Ammon's horn (tissue), 1 donor: Measurements from ENCODE around the gene ABCC3.

ENCODE experiments used
- DNase-seq: peaks from one replicate; pipeline ENCODE4 v3.0.0-alpha.2; 2016; ENCODE audit warnings: low spot score

The ABCC3 gene

DNA sequence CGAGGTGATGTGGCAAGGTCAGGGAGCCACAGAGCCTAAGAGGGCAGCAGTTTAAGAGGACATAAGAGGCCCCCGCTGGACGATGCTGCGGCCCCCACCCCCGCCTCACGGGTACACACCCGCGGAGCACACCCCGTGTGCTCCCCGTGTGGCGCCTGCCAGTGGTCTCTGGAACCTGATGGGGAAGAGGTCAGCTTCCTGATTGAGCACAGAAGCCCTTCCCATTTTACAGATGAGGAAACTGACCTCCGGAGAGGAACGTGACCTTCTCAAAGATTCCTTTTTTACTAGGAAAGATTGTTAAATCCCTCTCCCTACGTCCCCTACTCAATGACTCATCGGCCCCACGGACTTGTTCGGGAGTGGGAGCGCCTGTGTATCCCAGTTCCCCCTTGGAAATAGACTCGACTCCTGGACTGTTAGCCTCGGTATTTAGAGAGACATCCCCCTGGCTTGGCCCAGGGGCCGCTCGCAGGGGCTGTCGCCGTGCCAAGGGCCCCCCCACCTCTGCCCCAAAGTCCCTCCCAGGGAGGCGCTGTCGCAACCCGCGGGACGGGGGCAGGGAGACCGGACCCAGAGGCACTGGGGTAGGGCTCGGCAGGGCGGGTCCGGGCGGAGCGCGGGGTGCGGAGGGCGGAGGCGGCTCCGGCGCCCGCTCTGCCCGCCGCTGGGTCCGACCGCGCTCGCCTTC is at the start of gene ABCC3:
Gene ABCC3 (plus strand): TSS at position 658 of the 691 bp plus-strand sequence. CDS start 56 bp downstream, outside the sequence.
- DNase-seq = no peak

- DNase-seq = no peak
These were observed 49.3 kb upstream of the ABCC3 start for GRCh38 chr17:50585346-50585745.

DNA sequence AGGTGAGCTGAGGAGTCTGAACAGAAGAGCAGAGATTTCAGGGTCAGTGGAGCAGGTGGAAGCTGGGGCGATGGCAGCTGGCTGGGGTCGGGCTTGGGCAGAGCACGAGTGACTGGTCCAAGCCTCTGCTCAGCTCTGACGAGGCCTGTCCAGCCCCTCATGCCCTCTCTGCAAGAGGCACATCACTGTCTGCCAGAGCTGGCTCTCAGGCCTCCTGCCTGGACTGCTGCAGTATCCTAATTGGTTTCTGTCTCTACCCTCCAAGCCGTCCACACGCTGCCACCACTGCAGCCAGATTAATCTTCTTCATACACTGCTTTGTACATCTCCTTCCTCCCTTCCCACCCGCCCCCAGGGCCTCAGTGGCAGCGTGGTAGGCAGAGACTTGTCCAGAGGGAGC is 48.8 kb upstream of the ABCC3 start:
- DNase-seq = no peak

DNA sequence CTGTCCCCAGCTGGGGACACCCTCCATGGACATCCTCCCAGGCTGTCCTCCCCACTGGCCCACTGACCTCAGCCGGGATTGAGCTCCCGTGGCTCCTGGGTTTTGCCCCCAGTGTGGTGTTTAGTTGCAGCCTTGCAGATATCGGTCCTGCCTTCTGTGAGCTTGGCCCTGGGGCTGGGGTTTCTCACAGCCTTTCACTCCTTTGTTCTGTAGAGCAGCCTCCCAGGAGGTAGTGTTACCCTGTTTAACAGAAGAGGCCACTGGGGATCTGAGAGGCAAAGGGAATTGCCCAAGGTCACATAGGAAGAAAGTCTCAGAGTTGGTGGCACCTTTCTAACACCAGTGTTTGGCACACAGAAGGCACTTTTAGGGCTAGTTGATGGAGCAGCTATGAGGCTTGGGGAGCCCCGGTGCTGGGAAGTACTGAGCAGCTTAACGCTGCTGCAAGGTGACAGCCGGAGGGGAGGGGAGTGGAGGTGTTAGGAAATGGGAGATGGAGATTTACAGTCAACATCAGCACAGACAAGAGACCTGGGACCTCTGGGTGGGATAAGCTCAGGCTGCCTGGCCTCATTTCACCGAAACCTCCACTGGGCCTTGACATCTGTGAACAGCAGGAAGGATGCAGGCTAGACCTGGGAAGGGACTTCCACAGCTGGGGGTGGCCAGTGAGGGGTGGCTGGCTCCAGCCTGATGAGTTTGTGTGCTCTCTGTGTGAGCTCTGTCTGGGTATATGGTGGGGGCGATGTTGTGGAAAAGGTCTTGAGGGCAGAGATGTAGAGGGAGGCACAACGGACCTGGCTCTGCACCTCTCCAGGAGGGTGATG is 48.0 kb upstream of the ABCC3 start:
- DNase-seq = no peak

DNA sequence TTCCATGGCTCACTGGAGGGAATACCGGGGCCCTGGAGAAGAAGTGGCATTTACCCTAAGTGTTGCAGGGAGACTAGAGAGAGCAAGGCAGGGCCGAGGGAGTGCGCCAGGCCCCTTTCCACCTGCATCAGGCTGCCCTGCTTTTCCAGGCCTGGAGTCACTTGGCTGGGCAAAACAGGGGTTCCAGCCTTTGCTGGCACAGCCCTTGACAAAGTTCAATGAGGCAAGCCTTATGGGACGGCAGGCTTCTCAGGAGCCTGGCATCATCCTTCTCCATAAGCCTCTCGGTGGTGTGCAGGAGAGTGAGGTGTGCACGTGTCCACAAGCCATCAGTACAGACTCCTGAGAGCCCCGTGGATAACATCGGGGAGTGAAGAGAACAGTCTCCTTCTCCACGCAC is 47.1 kb upstream of the ABCC3 start:
- no peak for DNase-seq

- DNase-seq = no peak
These were observed 46.2 kb upstream of the ABCC3 start for GRCh38 chr17:50588391-50589049.

- no peak for DNase-seq
These were observed 45.5 kb upstream of the ABCC3 start for GRCh38 chr17:50589095-50589705.

- DNase-seq = no peak
These were observed 43.5 kb upstream of the ABCC3 start for GRCh38 chr17:50590946-50591737.

GRCh38 chr17:50593321-50593720 is 41.4 kb upstream of the ABCC3 start:
- peak; percentile 18 for DNase-seq

- DNase-seq = no peak
These were observed 40.4 kb upstream of the ABCC3 start for GRCh38 chr17:50594128-50594823.

DNA sequence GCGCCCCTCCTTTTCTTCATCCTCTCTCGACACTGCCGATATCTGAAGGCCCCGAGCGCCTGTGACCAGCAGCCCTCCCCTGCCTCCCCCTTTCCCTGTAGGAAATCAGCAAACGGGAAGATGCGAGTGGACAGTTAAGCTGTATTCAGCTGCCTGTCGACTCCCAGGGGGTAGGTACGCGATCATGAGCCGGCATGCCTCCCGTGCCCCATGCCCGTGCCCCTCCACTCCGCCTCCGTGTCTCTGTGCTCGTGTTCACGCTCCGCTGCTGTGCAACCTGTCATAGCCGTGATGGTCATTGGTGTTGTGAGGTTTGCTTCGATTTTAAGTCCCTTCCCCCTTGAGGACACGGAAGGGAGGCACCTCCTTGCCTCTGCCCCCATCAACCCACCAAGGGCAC is 39.8 kb upstream of the ABCC3 start:
- no peak for DNase-seq

DNA sequence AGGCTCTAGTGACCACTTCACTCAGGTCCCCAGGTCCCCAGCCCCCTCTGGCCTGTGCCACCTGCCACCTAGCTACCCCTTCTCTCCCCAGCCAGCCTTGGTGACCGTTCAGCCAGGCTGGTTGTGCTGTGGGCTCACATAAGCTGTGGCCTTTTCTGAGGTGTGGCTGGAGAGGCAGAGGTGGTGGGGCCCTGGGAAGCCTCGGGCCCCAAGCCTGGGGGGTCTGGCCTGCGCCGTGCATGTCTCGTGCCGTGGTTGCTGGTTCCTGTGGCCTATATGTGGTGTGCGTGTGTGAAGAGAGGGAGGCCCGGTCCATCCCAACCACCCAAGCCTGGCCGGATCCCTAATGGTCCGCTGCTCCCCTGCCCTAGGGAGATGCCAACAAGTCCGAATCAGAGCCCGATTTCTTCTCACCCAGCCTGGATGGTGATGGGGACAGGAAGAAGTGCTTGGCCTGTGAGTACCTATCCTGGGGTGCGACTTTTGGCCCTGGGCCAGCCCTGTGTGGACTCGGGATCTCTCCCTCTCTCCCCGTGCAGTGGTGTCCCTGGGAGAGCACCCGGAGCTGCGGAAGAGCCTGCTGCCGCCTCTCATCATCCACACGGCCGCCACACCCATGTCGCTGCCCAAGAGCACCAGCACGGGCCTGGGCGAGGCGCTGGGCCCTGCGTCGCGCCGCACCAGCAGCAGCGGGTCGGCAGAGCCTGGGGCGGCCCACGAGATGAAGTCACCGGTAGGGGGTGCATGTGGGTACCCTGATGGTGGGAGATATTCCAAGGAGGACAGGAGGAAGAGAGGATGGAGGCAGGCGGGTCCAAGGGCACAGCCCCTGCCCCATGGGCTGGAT is 38.3 kb upstream of the ABCC3 start:
- no peak for DNase-seq

DNA sequence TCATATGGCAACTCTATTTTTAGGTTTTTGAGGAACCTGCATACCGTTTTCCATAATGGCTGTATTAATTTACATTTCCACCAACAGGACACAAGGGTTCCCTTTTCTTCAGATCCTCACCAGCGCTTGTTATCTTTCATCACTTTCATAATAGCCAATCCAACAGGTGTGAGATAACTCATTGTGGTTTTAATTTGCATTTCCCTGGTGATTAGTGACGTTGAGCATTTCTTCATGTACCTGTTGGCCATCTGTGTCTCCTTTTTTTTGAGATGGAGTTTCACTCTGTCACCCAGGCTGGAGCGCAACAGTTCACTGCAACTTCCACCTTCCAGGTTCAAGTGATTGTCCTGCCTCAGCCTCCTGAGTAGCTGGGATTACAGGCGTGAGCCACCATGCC is 36.2 kb upstream of the ABCC3 start:
- DNase-seq = no peak

GRCh38 chr17:50599606-50600005 is 35.1 kb upstream of the ABCC3 start:
- no peak for DNase-seq

GRCh38 chr17:50601823-50602375 is 32.8 kb upstream of the ABCC3 start:
- no peak for DNase-seq

DNA sequence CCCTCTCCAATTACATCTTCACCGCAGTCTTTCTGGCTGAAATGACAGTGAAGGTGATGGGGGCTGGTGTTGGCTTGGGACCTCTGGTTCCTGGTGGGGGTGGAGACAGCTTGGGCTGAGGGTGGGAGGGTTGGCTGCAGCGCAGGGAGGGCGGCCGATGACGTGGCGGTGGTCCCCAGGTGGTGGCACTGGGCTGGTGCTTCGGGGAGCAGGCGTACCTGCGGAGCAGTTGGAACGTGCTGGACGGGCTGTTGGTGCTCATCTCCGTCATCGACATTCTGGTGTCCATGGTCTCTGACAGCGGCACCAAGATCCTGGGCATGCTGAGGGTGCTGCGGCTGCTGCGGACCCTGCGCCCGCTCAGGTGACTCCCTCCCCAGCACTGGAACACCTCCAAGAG is 31.8 kb upstream of the ABCC3 start:
- no peak for DNase-seq

- no peak for DNase-seq
These were observed 31.3 kb upstream of the ABCC3 start for GRCh38 chr17:50603340-50603739.

GRCh38 chr17:50604513-50604912 is 30.2 kb upstream of the ABCC3 start:
- peak; percentile 18 for DNase-seq

GRCh38 chr17:50605429-50605828 is 29.3 kb upstream of the ABCC3 start:
- DNase-seq = no peak
